ENCODE results near the gene BEST4. TPM values are rescaled to one million over a fixed set of nuclear protein-coding genes. Genes with fewer than 3 reads are reported as not detected.

Gene BEST4
- total and polyA plus RNA-seq, 2 of the 13 experiments (the other 11 are each of a cell fraction or from before 2014, with no cell fraction given): 0.77 to 1.4 TPM

DNA sequence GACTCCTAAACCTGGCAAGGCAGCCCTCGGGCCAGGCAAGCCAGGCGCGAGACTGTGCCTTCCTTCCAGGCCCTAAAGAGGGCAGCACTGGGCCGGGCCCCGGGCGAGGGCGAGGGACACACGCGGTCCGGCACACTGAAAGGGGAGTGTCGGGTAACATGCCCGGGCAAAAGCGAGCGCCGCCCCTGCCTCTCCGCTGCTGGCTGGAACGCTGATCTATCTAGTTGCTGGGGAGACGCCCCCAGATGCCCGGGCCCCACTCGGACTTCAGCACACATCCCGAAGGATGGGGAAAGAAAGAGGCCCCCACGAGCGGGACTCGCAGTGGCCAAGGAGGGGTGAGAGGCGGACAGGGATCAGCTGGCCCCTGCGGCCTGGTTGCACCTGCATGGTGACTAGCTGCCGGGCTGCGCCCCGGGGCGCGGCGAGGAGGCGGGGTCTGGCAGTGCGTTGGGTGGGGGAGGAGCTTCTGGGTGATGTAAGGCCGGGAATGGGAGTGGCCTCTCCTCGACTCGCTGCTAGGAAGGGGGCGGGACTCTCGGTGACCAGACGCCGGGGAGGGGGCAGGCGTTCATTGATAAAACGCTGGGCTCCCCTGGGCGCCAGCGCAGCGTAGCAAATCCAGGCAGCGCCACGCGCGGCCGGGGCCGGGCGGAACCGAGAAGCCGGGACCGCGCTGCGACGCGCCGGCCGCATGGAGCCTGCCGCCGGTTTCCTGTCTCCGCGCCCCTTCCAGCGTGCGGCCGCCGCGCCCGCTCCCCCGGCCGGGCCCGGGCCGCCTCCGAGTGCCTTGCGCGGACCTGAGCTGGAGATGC is 12.0 kb upstream of the BEST4 start, which contains the start of gene PLK3 (continued):
- TF ChIP-seq ZNF766 (CRISPR knock-in tag; IDR thresholded peaks at IDR 0.05; ENCODE audit: borderline replicate concordance): 0 out of 2 replicates have a peak, but pooled peaks have one; percentile 33
- TF ChIP-seq GTF2F1 (IDR thresholded peaks at IDR 0.05; ENCODE audit: low read length): 0 out of 2 replicates have a peak, but pooled peaks have one; percentile 63
- TF ChIP-seq, protein P1, sequence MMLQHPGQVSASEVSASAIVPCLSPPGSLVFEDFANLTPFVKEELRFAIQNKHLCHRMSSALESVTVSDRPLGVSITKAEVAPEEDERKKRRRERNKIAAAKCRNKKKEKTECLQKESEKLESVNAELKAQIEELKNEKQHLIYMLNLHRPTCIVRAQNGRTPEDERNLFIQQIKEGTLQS (CRISPR knock-in tag; IDR thresholded peaks at IDR 0.05): peak; percentile 43; the same call in 1 of the 2 replicates
- no peak for TF ChIP-seq EHMT2 (IDR thresholded peaks at IDR 0.05; ENCODE audit: borderline replicate concordance, low read depth, low read length)
- TF ChIP-seq, protein P2, sequence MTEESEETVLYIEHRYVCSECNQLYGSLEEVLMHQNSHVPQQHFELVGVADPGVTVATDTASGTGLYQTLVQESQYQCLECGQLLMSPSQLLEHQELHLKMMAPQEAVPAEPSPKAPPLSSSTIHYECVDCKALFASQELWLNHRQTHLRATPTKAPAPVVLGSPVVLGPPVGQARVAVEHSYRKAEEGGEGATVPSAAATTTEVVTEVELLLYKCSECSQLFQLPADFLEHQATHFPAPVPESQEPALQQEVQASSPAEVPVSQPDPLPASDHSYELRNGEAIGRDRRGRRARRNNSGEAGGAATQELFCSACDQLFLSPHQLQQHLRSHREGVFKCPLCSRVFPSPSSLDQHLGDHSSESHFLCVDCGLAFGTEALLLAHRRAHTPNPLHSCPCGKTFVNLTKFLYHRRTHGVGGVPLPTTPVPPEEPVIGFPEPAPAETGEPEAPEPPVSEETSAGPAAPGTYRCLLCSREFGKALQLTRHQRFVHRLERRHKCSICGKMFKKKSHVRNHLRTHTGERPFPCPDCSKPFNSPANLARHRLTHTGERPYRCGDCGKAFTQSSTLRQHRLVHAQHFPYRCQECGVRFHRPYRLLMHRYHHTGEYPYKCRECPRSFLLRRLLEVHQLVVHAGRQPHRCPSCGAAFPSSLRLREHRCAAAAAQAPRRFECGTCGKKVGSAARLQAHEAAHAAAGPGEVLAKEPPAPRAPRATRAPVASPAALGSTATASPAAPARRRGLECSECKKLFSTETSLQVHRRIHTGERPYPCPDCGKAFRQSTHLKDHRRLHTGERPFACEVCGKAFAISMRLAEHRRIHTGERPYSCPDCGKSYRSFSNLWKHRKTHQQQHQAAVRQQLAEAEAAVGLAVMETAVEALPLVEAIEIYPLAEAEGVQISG (CRISPR knock-in tag; IDR thresholded peaks at IDR 0.05): peak; percentile 72
- peak; percentile 17; the same call in 1 of the 2 replicates for TF ChIP-seq SMC3 (IDR thresholded peaks at IDR 0.05; ENCODE audit: low read length)
- TF ChIP-seq FOXC1 (CRISPR knock-in tag; IDR thresholded peaks at IDR 0.05; ENCODE audit: borderline replicate concordance): peak; percentile 96
- TF ChIP-seq ZNF501 (CRISPR knock-in tag; IDR thresholded peaks at IDR 0.05): peak; percentile 96
- no peak for TF ChIP-seq THYN1 (CRISPR knock-in tag; IDR thresholded peaks at IDR 0.05; ENCODE audit: borderline replicate concordance, low read depth)
- TF ChIP-seq ZNF256 (CRISPR knock-in tag; conservative IDR thresholded peaks at IDR 0.05): no peak
- no peak for TF ChIP-seq MAFK (conservative IDR thresholded peaks at IDR 0.05 in 1 of 2, IDR thresholded peaks at IDR 0.05 in 1 of 2; ENCODE audit: low read length in 2 of 2)
- TF ChIP-seq ONECUT2 (CRISPR knock-in tag; IDR thresholded peaks at IDR 0.05): no peak
- TF ChIP-seq, protein P3, sequence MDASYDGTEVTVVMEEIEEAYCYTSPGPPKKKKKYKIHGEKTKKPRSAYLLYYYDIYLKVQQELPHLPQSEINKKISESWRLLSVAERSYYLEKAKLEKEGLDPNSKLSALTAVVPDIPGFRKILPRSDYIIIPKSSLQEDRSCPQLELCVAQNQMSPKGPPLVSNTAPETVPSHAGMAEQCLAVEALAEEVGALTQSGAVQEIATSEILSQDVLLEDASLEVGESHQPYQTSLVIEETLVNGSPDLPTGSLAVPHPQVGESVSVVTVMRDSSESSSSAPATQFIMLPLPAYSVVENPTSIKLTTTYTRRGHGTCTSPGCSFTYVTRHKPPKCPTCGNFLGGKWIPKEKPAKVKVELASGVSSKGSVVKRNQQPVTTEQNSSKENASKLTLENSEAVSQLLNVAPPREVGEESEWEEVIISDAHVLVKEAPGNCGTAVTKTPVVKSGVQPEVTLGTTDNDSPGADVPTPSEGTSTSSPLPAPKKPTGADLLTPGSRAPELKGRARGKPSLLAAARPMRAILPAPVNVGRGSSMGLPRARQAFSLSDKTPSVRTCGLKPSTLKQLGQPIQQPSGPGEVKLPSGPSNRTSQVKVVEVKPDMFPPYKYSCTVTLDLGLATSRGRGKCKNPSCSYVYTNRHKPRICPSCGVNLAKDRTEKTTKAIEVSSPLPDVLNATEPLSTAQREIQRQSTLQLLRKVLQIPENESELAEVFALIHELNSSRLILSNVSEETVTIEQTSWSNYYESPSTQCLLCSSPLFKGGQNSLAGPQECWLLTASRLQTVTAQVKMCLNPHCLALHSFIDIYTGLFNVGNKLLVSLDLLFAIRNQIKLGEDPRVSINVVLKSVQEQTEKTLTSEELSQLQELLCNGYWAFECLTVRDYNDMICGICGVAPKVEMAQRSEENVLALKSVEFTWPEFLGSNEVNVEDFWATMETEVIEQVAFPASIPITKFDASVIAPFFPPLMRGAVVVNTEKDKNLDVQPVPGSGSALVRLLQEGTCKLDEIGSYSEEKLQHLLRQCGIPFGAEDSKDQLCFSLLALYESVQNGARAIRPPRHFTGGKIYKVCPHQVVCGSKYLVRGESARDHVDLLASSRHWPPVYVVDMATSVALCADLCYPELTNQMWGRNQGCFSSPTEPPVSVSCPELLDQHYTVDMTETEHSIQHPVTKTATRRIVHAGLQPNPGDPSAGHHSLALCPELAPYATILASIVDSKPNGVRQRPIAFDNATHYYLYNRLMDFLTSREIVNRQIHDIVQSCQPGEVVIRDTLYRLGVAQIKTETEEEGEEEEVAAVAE (CRISPR knock-in tag; IDR thresholded peaks at IDR 0.05; ENCODE audit: borderline replicate concordance): peak; percentile 57; the same call in 1 of the 2 replicates
- TF ChIP-seq TOPORS (CRISPR knock-in tag; IDR thresholded peaks at IDR 0.05): 0 out of 2 replicates have a peak, but pooled peaks have one; percentile 41
- TF ChIP-seq ZNF430 (CRISPR knock-in tag; IDR thresholded peaks at IDR 0.05): peak; percentile 79
- TF ChIP-seq, protein P4, sequence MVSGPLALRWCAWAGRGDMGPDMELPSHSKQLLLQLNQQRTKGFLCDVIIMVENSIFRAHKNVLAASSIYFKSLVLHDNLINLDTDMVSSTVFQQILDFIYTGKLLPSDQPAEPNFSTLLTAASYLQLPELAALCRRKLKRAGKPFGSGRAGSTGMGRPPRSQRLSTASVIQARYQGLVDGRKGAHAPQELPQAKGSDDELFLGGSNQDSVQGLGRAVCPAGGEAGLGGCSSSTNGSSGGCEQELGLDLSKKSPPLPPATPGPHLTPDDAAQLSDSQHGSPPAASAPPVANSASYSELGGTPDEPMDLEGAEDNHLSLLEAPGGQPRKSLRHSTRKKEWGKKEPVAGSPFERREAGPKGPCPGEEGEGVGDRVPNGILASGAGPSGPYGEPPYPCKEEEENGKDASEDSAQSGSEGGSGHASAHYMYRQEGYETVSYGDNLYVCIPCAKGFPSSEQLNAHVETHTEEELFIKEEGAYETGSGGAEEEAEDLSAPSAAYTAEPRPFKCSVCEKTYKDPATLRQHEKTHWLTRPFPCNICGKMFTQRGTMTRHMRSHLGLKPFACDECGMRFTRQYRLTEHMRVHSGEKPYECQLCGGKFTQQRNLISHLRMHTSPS (CRISPR knock-in tag; IDR thresholded peaks at IDR 0.05; ENCODE audit: low read depth): peak; percentile 78; the same call in 1 of the 2 replicates
- TF ChIP-seq ZNF782 (CRISPR knock-in tag; IDR thresholded peaks at IDR 0.05; ENCODE audit: borderline replicate concordance): peak; percentile 93; the same call in 1 of the 2 replicates
- TF ChIP-seq WIZ (CRISPR knock-in tag; IDR thresholded peaks at IDR 0.05): no peak
- TF ChIP-seq HMG20B (CRISPR knock-in tag; conservative IDR thresholded peaks at IDR 0.05): peak; percentile 69

Measured in HepG2 (cell line).